HG03135 (cell line): ENCODE measurements around the gene TTC14.

ENCODE experiments used
- ATAC-seq: cut with Tn5 transposase; IDR thresholded peaks from one replicate; pipeline ENCODE4 v1.9.1; 2021; ENCODE audit warnings: mild to moderate bottlenecking, moderate library complexity; ENCODE audit not compliant: unreplicated experiment

Gene TTC14

GRCh38 chr3:180626844-180627243, 24.9 kb downstream of the TTC14 start:
- ATAC-seq = peak; percentile 90

DNA sequence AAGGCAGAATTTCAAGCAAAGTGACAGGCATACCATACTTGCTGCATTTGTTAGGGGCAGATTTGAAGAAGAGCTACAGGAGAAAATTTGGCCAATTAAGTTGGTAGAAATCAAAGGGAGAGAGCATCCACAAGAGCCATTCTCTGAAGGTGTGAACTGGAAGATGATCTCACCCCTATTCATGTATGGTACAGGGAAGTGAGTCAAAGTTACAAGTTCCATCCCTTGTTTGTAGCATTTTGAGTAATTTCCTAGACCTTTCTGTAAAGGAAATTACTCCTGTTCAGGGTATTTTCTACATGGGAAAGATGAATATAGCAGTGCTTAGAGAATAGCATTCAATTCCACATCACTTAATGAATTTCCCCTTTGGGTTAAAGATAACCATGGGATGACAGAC, 28.4 kb downstream of the TTC14 start:
- no peak for ATAC-seq

GRCh38 chr3:180631317-180631716, 29.4 kb downstream of the TTC14 start:
- no peak for ATAC-seq

DNA sequence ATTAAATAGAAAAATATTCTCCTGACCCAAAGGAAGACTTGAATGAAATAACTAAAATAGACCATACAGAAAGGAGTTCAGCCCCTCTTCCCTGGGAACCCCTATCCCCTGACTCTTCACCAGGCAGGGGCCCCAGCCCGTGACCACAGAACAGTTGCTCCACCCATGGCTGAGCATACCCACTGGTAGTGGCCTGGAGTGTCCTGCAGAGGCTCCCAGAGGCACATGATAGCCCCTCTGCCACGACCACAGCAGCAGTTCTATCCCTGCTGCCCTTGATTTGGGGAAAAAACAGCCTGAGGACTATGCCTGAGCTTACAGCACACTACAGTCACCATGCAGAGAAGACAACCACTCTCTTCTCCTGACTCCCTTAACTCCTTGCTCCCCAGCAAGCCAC, 31.8 kb downstream of the TTC14 start:
- no peak for ATAC-seq

DNA sequence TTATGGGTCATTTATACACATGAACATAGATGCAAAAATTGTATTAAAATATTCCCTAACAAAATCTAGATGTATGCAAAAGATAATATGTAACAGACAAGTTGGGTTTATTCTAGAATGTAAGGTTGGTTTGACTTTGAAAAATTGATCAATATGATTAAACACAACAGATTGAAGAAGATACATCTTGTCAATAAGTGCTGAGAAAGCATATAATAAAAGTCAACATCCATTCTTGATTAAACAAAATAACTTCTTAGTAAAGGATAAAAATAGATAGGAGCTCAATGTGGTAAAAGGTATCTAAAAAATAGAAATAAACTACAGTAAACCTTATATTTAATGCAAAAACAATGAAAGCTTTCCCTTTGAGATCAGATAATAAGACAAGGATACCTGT, 39.0 kb downstream of the TTC14 start:
- no peak for ATAC-seq

- no peak for ATAC-seq
Observed at GRCh38 chr3:180646187-180646790, 44.3 kb downstream of the TTC14 start.

DNA sequence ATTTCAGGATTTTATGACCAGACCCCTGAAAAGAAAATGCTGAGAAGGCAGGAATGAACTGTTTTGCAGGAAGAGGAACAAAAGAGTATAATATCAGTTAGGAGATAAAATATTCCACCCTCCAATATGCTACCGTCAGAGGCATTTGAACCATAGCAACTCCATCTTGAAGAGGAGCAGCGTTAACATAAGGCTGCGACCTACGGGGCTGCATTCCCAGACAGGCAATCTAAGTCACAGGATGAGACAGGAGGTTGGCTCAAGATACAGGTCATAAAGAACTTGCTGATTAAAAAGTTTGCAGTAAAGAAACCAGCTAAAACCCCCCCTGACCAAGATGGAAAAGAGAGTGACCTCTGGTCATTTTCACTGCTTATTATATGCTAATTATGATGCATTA, 54.4 kb downstream of the TTC14 start:
- ATAC-seq = no peak

GRCh38 chr3:180657094-180657493, 55.1 kb downstream of the TTC14 start:
- no peak for ATAC-seq
